Measurements from ENCODE around the gene COL5A3. TPM values are rescaled to one million over a fixed set of nuclear protein-coding genes. Genes with fewer than 3 reads are reported as not detected.

Gene COL5A3
- total and polyA plus RNA-seq, 3 donors from 2014 or later = 5.5 to 7.6 (median 7.0) TPM

- WGBS, 2 donors = 71 to 89% methylated on average over 23 of the region's 23 CpGs
- intact Hi-C loops (cut with DNase I; ENCODE audit: low total_unique reads) = no loop called here
- DNase-seq = no peak
Measured at GRCh38 chr19:10021446-10021845, 11.1 kb upstream of the COL5A3 start.

GRCh38 chr19:10020851-10021250 lies 10.5 kb upstream of the COL5A3 start:
- Histone ChIP-seq H3K27ac (no peak overlapping the region), H3K9me3 (no peaks in the 10 kb centered on the region), H3K4me3 (no peak overlapping the region), H3K36me3 (ENCODE audit: low read depth, missing control alignments) (no peaks in the 10 kb centered on the region), H3K27me3 (no peaks in the 10 kb centered on the region), H3K4me1 (no peaks in the 10 kb centered on the region)
- no peak for DNase-seq
- WGBS, 2 donors = 83 to 92% methylated on average over 6 of the region's 6 CpGs
- intact Hi-C loops (cut with DNase I; ENCODE audit: low total_unique reads) = no loop called here
- no peak for TF ChIP-seq POLR2A (IDR thresholded peaks at IDR 0.05)
- TF ChIP-seq CTCF (IDR thresholded peaks at IDR 0.05) = no peak

More at GRCh38 chr19:10021446-10021845, 11.1 kb upstream of the COL5A3 start:
- Histone ChIP-seq H3K27ac (no peak overlapping the region), H3K4me3 (no peak overlapping the region), H3K4me1 (no peaks in the 10 kb centered on the region), H3K27me3 (no peaks in the 10 kb centered on the region), H3K36me3 (ENCODE audit: low read depth, missing control alignments) (no peaks in the 10 kb centered on the region), H3K9me3 (no peaks in the 10 kb centered on the region)
- no peak for TF ChIP-seq CTCF (IDR thresholded peaks at IDR 0.05)
- no peak for TF ChIP-seq POLR2A (IDR thresholded peaks at IDR 0.05)

GRCh38 chr19:10019246-10019645 lies 8.9 kb upstream of the COL5A3 start:
- no peaks in the 10 kb centered on the region for H3K36me3 ChIP-seq (ENCODE audit: low read depth, missing control alignments)
- H3K4me1 ChIP-seq = no peaks in the 10 kb centered on the region
- H3K27me3 ChIP-seq = no peaks in the 10 kb centered on the region
- intact Hi-C loops (cut with DNase I; ENCODE audit: low total_unique reads) = no loop called here
- H3K9me3 ChIP-seq = no peaks in the 10 kb centered on the region
- DNase-seq = no peak
- H3K4me3 ChIP-seq = no peak overlapping the region
- 89 to 91% methylated on average over 5 of the region's 5 CpGs for WGBS, 2 donors
- TF ChIP-seq CTCF (IDR thresholded peaks at IDR 0.05) = no peak
- TF ChIP-seq POLR2A (IDR thresholded peaks at IDR 0.05) = no peak
- no peak overlapping the region for H3K27ac ChIP-seq

- Histone ChIP-seq H3K9me3 (no peaks in the 10 kb centered on the region), H3K4me1 (no peaks in the 10 kb centered on the region), H3K27ac (no peak overlapping the region), H3K27me3 (no peaks in the 10 kb centered on the region), H3K4me3 (no peak overlapping the region), H3K36me3 (ENCODE audit: low read depth, missing control alignments) (no peaks in the 10 kb centered on the region)
- DNase-seq = no peak
- TF ChIP-seq CTCF (IDR thresholded peaks at IDR 0.05) = no peak
- TF ChIP-seq POLR2A (IDR thresholded peaks at IDR 0.05) = no peak
- intact Hi-C loops (cut with DNase I; ENCODE audit: low total_unique reads) = no loop called here
- 83 to 88% methylated on average over 5 to 9 of the region's 9 CpGs for WGBS, 2 donors
Measured at GRCh38 chr19:10018786-10019185, 8.5 kb upstream of the COL5A3 start.

GRCh38 chr19:10018263-10018662 lies 8.0 kb upstream of the COL5A3 start:
- Histone ChIP-seq H3K4me1 (no peaks in the 10 kb centered on the region), H3K9me3 (no peaks in the 10 kb centered on the region), H3K27ac (no peak overlapping the region), H3K4me3 (no peak overlapping the region), H3K36me3 (ENCODE audit: low read depth, missing control alignments) (no peaks in the 10 kb centered on the region), H3K27me3 (no peaks in the 10 kb centered on the region)
- DNase-seq = no peak
- 72 to 88% methylated on average over 3 of the region's 3 CpGs for WGBS, 2 donors
- TF ChIP-seq POLR2A (IDR thresholded peaks at IDR 0.05) (no peak), CTCF (IDR thresholded peaks at IDR 0.05) (no peak)
- intact Hi-C loops (cut with DNase I; ENCODE audit: low total_unique reads) = no loop called here

Measured in testis (tissue), 3 donors.